Measurements from ENCODE around the gene ZDHHC11B.
"Not testable (repeated sequence)": the region's sequence is repeated elsewhere in the genome, so short reads cannot be mapped to it uniquely, and the experiment has no call there.

Gene ZDHHC11B

DNA sequence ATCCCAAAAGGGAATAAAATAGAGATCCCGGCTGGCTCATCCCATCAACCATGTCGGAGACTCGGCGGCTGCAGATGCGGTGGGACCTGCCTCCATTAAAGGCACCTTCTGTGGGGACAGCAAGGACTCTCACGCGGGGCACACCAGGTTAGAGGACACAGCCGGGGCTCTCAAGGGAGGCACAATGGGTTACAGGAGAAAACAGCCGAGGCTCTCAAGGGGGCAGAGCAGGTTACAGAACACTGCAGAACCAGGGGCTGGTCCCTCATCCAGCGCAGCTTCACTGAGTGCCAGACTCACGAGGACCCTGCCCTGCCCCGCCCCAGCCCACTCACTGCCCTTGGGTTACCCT lies 98.4 kb downstream of the ZDHHC11B start:
- not testable (repeated sequence) for DNase-seq (ENCODE audit: low read depth, low spot score)

DNA sequence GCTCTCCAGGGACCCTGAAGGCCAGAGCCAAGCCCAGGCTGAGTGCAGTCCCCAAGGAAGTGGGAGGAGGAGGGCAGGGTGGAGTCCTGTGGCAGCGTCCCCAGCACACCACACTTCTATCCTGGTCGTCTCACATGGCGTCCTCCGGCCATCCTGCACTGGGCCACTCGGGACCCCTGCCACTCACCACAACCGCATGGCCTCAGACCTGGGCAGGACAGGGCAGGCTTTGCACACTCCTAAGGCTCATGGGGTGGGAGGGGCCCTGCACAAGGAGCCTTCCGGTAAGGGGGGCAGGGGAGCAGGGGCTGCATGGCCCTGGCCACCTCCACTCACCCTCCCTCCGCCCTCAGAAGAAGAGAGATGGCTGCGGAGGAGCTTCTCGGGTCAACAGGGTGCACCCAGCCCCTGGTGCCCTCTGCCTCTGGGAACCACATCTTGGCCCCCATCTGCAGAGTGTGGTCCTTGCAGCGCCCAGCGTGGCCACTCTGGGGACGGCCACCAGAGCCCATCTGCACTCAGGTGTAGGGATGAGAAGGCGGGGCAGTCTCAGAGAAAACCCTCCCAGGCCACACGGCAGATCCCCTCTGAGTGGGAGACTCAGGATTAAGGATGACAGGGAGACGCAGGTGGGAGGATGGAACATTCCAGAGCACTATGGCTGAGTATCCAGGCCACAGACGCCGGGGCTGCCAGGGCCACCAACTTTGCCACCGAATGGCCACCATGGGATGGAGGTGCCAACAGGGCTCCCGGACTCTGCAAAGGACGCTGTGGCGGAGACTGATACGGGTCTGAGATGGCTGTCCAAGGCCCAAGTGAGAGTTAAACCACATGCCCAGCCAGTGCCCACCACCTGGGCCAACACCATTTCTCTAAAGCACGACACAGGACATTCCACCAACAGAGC lies 99.0 kb downstream of the ZDHHC11B start:
- DNase-seq (ENCODE audit: low read depth, low spot score) = no peak

DNA sequence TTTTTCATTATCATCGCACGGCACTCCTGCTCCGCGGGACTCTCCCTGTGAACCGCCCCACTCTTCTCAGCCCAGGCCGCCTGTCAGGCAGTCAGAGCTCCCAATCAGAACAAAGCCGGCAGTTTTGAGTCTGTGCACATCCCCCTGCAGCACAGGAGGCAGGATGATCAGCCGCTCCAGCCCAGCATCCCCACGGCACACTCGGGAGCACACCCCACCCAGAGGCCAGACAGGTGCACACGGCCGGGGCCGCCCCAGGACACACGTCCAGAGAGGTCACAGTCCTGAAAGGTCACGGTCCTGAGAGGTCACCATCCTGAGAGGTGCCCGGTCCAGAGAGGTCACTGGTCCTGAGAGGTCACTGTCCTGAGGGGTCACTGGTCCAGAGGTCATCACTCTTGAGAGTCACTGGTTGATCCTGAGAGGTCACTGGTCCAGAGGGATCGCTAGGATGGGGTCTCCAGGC lies 99.7 kb downstream of the ZDHHC11B start:
- DNase-seq (ENCODE audit: low read depth, low spot score) = no peak

DNA sequence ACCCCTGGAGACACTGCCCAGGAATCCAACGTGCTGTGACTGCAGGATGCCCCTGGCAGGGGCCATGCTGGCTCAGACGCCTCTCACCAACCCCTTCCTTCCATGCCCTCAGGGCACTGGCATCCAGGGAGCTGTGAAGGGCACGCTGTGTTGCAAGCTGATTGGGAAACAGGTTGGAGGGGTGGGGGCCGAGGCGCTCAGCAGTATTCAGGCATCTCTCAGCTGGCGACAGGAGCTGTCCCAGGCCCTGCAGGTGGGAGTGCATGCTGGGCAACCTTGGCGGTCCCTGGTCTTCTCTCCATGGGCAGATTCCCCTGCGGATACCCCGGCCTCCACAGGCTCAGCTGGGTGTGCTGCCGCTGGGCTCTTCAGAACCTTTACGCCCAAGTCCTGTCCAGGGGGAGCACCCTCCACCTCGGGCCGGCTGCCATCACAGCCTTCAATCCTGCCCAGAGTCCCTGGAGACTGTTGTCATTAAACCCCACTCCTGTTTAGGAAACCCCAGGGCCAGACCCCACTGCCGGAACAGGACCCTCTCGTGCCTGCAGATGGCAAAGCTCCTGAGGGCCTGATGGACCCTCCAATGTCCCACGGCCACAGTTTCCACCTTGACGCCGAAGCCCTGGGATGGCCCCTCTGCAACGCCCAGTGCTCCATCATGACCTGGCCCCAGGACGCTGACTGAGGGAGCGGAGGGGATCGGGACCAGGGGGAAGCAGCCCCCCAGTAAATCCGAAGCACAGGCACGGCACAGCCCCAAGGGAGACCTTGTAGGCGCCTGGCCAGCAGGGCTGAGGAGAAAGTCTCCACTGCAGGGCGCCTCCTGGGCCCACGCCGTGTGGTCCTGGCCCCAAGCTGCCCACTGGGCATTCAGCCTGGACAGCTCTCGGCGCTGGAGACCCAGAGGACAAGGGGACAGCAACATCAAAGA lies 100.7 kb downstream of the ZDHHC11B start:
- DNase-seq (ENCODE audit: low read depth, low spot score) = no peak

DNA sequence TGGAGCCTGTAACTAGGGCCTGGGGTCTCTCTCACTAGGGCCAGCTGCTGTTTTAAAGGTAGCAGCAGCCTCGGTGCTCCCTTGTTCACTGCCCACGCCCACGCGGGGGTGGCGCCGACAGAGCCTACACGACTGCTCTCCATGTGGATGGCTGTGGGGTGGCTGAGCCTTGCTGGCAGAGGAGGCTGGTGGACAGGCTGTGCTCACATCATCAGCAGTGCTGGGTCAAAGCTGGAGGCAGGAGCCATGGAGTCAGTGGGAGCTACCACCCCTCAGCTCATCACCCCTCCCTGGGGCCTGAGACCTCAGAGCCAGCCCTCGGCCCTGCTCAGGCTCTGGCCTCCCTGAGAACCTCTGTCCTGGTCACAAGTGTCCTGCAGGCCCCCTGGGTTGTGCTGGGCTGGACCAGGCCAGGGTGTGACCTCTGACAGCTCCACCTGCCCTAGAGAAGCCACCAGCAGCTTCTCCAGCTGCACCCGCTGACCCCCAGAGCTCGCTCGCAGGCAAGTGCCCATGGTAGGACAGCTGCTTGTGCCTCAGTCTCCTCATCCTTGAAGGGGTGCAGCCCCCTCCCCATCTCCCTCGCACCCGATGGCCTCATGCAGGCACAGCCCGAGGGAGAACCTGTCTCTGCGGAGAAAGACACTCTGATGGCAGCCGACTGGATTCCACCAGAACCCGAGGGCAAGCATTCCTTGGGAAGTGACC lies 101.7 kb downstream of the ZDHHC11B start:
- not testable (repeated sequence) for DNase-seq (ENCODE audit: low read depth, low spot score)

DNA sequence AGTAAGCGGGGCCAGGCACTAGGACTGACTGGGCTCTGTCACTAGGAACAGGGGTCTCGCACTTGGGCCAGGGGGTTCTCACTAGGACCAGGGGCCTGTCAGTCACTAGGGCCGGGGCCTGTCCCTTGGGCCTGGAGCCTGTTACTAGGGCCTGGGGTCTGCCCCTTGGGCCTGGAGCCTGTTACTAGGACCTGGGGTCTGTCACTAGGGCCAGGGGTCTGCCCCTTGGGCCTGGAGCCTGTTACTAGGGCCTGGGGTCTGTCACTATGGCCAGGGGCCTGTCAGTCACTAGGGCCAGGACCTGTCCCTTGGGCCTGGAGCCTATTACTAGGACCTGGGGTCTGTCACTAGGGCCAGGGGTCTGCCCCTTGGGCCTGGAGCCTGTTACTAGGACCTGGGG lies 102.3 kb downstream of the ZDHHC11B start:
- not testable (repeated sequence) for DNase-seq (ENCODE audit: low read depth, low spot score)

DNA sequence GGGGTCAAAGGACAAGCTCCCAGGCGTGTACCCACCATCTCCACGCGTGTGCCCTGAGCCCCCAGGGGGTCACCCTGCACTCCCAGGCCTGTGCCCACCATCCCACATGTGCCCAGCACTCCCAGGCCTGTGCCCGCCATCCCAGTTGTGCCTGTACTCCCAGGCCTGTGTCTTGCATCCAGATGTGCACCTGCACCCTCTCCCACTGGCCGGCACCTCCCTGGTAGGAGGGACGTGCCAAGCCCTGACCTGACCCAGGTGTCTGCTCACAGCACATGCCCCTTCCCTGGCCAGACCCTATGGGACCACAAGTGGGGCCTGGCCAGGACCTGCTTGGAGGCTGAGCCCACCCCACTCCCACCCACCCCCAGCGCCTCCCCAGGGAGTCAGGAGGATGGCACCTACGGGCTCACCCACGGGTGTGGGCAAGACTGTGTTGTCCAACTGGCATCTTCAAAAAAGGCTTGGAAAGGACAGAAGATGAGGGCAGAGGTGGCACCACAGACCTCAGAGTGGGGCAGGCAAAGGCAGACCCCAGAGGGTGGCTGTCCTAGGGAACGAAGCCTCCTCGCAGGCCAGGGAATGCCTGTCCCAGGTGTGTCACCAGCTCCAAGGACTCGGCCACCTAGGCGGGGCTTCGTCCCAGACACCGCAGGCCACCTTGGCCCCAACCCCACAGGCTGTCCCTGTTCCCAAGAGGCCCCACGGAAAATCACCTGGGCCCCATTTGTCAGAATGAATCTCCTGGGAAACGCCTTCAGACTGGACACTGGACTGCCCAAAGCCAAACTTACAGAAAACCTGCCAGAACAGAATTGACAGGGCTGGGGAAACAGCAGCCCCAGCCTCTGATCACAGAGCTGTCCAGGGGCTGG lies 103.0 kb downstream of the ZDHHC11B start:
- DNase-seq (ENCODE audit: low read depth, low spot score) = not testable (repeated sequence)

DNA sequence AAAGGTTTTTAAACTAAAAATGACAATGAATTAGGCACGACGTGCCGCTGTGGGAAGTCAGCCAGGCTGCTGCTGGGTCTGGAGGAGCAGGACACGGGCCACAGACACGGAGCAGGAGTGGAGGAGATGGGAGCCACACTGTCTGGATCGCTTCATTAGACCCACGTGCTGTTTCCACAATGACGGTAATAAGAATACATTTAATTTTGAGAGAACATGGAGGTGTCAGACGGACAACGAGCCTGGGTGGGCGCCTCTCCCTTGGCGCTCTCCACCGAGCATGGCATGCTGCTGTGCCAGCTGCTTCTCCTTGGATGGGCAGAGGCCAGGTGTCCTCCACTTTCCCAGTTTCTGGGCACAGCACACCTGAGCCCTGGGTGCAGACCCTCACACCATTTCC lies 103.7 kb downstream of the ZDHHC11B start:
- not testable (repeated sequence) for DNase-seq (ENCODE audit: low read depth, low spot score)

DNA sequence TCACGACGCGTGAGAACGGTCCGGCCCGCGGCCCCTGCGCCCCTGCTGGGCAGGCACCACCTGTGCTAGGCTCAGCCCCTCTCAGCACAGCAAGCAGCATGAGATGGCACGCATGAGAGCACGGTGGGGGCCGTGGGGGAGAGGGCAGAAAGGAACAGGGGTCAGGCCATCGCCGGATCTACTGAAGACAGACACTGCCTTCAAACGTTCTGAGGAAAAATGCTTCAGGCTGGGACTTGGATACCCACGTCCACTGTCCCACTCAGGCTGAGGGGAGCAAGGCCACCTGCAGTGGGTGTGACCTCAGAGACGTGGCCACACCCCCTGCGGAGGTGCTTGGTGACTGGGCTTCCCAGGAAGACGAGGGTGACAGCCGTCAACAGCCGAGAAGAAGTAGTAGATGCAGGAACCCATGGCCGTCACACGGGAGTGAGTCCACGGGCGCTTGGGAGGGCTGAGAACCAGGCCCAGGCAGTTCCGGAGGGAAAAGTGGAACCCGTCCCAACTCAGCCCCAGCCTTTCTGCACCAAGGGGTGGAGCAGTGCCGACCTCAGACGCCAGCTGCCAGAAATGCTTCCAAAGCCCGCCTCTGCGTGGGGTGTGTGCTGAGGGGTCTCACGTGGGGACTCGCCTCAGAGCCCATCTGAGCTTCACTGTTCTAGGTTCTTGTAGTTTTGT lies 104.3 kb downstream of the ZDHHC11B start:
- not testable (repeated sequence) for DNase-seq (ENCODE audit: low read depth, low spot score)

DNA sequence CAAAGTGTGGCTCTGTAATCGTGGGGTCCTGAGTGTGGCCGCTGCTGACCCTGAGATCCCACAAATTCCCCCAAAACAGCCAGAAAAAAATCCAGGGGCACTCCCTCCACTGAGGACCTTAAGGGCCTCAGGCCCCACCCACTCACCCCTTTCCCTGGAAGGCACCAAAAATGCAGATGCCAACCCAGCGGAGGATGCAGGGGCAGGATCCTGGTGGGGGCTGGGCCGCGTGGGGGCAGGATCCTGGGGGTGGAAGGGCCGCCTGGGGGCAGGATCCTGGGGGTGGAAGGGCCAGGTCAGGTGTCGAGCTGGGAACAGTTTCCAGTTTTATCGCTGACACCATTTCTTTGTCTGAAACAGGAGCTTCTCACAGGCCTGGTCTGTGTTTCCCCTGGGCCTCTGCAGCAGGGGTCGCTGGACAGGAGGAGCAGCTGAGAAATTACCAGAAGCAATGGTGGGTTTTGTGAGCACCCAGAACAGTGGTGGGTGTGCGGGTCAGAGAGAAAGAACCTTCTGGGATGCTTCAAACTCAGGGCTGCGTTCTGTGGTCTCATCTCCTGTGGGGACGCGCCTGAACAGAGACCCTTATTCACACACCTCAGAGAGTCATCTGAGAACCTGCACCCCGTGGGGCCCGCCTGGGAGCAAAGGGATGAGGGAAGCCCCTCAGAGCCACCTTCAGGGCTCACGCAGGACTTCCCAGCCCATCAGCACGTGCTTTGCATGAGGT lies 105.2 kb downstream of the ZDHHC11B start:
- DNase-seq (ENCODE audit: low read depth, low spot score) = not testable (repeated sequence)

DNA sequence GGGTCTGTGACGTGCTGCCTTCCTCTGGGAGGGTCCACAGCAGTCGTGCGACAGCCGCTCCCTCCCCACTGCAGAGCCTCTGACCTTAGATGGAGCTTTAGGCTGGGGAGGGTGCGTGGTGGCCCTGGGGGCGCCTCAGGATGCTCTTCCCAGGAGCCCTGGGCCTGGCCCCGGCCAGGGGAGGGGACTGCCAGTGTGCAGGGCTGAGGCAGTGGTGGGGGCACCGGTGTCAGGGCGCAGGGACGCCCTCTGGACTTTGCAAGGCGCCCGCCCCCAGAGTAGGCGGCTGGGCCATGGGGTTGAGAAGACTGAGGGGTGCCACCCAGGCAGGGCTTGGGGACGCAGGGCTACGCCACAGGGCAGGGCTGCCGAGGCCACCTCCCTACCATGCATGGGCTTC lies 106.0 kb downstream of the ZDHHC11B start:
- not testable (repeated sequence) for DNase-seq (ENCODE audit: low read depth, low spot score)

DNA sequence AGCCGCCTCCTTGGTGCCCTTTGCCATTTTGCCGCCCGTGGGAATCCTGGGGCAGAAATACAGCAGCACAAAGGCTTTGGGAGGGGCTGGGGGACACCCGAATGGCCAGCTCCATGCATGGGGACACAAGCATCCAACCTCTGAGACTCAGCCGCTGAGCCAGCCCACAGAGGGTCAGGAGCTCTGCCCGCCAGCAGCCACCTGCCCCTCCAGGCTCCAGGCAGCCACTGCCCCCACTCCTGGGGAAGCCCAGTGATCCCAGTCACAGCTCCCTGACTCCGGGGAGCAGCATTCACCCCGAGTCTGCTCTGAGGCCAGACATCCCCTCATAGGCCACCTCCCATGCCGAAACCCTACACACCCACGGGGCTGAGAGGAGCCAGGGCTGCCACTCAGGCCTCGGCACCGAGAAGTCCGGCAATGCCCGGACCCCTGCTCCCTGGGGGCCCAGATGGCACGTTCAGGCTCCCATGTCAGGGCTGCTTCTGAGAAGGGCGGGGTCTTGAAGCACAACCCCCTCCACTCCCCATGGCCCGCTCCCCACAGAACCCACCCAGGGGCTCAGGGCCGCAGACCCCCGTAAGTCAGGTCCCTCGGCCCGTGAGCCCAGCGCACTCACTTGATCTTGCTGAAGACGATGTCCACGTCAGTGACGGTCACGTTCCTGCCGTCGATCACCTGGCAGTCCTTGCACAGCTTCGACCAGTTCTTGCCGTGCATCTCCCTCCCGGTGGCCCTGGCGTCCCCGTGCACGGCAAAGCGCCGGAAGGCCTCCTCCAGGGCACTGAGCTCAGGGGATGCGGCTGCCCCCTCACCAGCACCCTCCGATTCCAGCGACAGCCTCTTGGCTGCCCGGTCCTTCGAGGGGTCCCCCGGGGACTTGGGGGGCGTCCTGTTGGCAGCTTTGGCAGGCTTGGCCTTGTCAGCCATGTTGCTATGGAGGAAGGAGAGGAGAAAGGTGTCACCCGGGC lies 107.1 kb downstream of the ZDHHC11B start:
- no peak for DNase-seq (ENCODE audit: low read depth, low spot score)

DNA sequence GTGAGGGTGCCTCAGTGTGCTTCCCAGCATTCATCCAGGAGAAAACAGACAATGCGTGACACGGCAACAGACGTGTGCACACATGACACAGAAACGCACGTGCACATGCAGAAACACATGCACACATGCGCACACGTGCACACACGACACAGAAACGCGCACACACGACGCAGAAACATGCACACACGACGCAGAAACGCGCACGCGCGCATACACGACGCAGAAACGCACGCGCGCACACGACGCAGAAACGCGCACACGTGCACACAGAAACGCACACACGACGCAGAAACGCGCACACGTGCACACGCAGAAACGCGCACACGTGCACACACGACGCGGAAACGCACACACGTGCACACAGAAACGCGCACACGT lies 107.8 kb downstream of the ZDHHC11B start:
- DNase-seq (ENCODE audit: low read depth, low spot score) = no peak

DNA sequence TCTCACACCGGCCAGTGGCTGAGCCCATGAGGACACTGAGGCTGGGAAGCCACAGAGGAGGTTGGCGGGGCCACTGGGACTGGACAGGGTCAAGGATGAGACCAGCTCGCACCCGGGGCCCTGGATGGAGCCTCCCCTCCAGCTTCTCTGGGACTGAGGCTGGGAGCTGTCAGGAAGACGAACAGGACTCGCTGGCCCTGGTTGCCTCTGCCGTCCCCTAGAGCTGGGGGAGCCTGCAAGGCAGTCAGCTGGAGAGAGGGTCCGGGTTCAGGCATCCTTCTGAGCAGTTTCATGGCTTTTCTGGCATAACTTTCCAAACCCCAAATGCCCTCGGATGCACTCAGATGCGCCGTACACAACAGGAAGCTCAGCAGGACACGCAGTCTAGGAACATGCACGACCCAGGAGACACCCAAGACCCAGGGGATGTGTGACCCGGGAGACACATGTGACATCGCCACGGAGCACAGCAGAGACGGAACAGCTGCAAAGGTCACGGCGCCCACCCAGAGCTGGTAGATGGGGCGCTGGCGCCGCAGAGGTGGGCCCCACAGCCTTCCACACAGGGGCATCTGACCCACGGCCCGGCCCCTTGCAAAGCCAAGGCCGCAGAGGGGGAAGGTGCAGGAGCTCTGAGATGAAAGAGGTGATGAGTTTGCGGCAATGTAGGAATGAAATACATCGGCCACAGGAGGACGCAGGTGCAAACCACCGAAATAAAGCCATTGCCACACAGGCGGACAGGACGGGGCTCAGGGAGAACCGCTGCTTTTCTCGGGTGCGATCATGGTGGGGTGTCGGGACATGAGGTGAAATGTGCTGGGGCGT lies 108.4 kb downstream of the ZDHHC11B start:
- DNase-seq (ENCODE audit: low read depth, low spot score) = no peak

DNA sequence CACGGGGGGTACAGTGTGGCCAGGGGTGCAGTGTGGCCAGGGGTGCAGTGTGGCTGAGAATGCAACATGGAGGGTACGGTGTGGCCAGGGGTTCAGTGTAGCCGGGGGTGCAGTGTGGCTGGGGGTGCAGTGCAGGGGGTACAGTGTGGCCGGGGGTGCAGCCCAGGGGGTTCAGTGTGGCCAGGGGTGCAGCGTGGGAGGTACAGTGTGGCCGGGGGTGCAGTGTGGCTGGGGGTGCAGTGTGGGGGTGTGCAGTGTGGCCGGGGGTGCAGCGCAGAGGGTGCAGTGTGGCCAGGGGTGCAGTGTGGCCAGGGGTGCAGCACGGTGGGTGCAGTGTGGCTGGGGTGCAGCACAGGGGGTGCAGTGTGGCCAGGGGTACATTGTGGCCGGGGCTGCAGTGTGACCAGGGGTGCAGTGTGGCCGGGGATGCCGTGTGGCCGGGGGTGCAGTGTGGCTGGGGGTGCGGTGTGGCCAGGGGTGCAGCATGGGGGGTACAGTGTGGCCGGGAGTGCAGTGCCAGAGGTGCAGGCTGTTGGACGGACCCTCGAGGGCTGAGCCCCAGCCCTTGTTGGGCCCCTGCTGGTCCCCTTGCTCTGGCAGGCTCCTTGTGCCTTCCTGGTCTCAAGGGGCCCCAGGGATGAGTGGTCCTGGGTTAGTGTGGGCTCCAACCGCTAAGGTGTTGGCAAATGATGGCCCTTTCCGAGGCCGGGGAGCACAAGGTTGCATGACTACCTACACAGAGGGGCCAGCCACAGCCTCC lies 109.2 kb downstream of the ZDHHC11B start:
- no peak for DNase-seq (ENCODE audit: low read depth, low spot score)

DNA sequence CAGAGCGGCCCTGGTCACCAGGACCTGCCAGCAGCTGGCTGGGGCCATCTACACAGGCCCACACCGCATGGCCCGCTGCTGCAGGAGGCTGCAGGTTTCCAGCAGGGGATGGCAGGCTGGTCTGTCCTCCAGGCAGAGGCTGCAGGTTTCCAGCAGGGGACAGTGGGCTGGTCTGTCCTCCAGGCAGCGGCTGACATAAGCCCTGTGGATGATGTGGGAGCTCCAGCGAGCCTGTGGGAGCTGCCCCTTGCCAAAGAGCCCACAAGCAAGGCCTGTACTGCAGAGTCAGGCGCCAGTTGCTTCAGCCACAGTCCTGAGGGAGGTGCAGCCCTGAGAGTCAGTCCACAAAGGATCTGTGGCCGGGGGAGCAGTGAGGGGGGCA lies 109.9 kb downstream of the ZDHHC11B start:
- no peak for DNase-seq (ENCODE audit: low read depth, low spot score)

All from activated CD4-positive, CD25-positive, alpha-beta regulatory T cell treated with anti-CD3 and anti-CD28 coated beads, Interleukin-2, amount 50 U/mL, for 16 hours (primary cell).